ENCODE data around the gene FUS. TPM values are rescaled to one million over a fixed set of nuclear protein-coding genes. Genes with fewer than 3 reads are reported as not detected.

The FUS gene
- total RNA-seq, 1 experiment from 2014 or later: 770 TPM

- no peak for TF ChIP-seq ATF6 (CRISPR knock-in tag; IDR thresholded peaks at IDR 0.05)
- no peak for TF ChIP-seq MYBL2 (CRISPR knock-in tag; IDR thresholded peaks at IDR 0.05)
- TF ChIP-seq FOXK1 (CRISPR knock-in tag; IDR thresholded peaks at IDR 0.05): no peak
- TF ChIP-seq, protein P1, sequence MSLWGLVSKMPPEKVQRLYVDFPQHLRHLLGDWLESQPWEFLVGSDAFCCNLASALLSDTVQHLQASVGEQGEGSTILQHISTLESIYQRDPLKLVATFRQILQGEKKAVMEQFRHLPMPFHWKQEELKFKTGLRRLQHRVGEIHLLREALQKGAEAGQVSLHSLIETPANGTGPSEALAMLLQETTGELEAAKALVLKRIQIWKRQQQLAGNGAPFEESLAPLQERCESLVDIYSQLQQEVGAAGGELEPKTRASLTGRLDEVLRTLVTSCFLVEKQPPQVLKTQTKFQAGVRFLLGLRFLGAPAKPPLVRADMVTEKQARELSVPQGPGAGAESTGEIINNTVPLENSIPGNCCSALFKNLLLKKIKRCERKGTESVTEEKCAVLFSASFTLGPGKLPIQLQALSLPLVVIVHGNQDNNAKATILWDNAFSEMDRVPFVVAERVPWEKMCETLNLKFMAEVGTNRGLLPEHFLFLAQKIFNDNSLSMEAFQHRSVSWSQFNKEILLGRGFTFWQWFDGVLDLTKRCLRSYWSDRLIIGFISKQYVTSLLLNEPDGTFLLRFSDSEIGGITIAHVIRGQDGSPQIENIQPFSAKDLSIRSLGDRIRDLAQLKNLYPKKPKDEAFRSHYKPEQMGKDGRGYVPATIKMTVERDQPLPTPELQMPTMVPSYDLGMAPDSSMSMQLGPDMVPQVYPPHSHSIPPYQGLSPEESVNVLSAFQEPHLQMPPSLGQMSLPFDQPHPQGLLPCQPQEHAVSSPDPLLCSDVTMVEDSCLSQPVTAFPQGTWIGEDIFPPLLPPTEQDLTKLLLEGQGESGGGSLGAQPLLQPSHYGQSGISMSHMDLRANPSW (CRISPR knock-in tag; conservative IDR thresholded peaks at IDR 0.05; ENCODE audit: low read depth): no peak
- no peak for TF ChIP-seq CREB1 (CRISPR knock-in tag; IDR thresholded peaks at IDR 0.05)
- TF ChIP-seq FOXP1 (CRISPR knock-in tag; IDR thresholded peaks at IDR 0.05; ENCODE audit: borderline replicate concordance): 0 out of 2 replicates have a peak, but pooled peaks have one; percentile 9
- TF ChIP-seq CREM (CRISPR knock-in tag; IDR thresholded peaks at IDR 0.05): no peak
- TF ChIP-seq ZSCAN18 (CRISPR knock-in tag; IDR thresholded peaks at IDR 0.05): no peak
- TF ChIP-seq FOXJ3 (CRISPR knock-in tag; IDR thresholded peaks at IDR 0.05; ENCODE audit: borderline replicate concordance): no peak
- TF ChIP-seq GTF2I (CRISPR knock-in tag; conservative IDR thresholded peaks at IDR 0.05): 0 out of 2 replicates have a peak, but pooled peaks have one; percentile 20
- no peak for TF ChIP-seq RORB (CRISPR knock-in tag; IDR thresholded peaks at IDR 0.05)
- peak; percentile 55; the same call in 1 of the 2 replicates for TF ChIP-seq NFE2L1 (CRISPR knock-in tag; IDR thresholded peaks at IDR 0.05)
- TF ChIP-seq PRRX2 (CRISPR knock-in tag; IDR thresholded peaks at IDR 0.05): no peak
- TF ChIP-seq MXD4 (CRISPR knock-in tag; IDR thresholded peaks at IDR 0.05; ENCODE audit: borderline replicate concordance): no peak
- TF ChIP-seq CDX4 (CRISPR knock-in tag; IDR thresholded peaks at IDR 0.05; ENCODE audit: borderline replicate concordance): no peak
- no peak for TF ChIP-seq ZNF232 (CRISPR knock-in tag; IDR thresholded peaks at IDR 0.05)
- peak; percentile 70 for TF ChIP-seq GABPB1 (CRISPR knock-in tag; IDR thresholded peaks at IDR 0.05)
- no peak; the same call in 1 of the 2 replicates for TF ChIP-seq SP1 (CRISPR knock-in tag; conservative IDR thresholded peaks at IDR 0.05)
These were observed 45.1 kb upstream of the FUS start (continued) for GRCh38 chr16:31134625-31135534.

- TF ChIP-seq, protein P2, sequence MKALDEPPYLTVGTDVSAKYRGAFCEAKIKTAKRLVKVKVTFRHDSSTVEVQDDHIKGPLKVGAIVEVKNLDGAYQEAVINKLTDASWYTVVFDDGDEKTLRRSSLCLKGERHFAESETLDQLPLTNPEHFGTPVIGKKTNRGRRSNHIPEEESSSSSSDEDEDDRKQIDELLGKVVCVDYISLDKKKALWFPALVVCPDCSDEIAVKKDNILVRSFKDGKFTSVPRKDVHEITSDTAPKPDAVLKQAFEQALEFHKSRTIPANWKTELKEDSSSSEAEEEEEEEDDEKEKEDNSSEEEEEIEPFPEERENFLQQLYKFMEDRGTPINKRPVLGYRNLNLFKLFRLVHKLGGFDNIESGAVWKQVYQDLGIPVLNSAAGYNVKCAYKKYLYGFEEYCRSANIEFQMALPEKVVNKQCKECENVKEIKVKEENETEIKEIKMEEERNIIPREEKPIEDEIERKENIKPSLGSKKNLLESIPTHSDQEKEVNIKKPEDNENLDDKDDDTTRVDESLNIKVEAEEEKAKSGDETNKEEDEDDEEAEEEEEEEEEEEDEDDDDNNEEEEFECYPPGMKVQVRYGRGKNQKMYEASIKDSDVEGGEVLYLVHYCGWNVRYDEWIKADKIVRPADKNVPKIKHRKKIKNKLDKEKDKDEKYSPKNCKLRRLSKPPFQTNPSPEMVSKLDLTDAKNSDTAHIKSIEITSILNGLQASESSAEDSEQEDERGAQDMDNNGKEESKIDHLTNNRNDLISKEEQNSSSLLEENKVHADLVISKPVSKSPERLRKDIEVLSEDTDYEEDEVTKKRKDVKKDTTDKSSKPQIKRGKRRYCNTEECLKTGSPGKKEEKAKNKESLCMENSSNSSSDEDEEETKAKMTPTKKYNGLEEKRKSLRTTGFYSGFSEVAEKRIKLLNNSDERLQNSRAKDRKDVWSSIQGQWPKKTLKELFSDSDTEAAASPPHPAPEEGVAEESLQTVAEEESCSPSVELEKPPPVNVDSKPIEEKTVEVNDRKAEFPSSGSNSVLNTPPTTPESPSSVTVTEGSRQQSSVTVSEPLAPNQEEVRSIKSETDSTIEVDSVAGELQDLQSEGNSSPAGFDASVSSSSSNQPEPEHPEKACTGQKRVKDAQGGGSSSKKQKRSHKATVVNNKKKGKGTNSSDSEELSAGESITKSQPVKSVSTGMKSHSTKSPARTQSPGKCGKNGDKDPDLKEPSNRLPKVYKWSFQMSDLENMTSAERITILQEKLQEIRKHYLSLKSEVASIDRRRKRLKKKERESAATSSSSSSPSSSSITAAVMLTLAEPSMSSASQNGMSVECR (CRISPR knock-in tag; IDR thresholded peaks at IDR 0.05; ENCODE audit: borderline replicate concordance): no peak
- TF ChIP-seq KAT7 (CRISPR knock-in tag; IDR thresholded peaks at IDR 0.05; ENCODE audit: borderline replicate concordance): no peak
- TF ChIP-seq ATF3 (CRISPR knock-in tag; conservative IDR thresholded peaks at IDR 0.05): no peak
- TF ChIP-seq SP1 (CRISPR knock-in tag; conservative IDR thresholded peaks at IDR 0.05): peak; percentile 31; the same call in 1 of the 2 replicates
- no peaks in the 10 kb centered on the region for H3K9me3 Mint-ChIP-seq
- H3K36me3 Mint-ChIP-seq: peaks cover 27% of the 10 kb centered on the region
- H3K27me3 Mint-ChIP-seq (ENCODE audit: low read depth): no peaks in the 10 kb centered on the region
- H3K4me1 Mint-ChIP-seq: peaks cover 66% of the 10 kb centered on the region
- CTCF ChIA-PET: interaction anchor here (1.0 to 2.0 kb wide), 9 partner anchors 17 to 320 kb away, joined by 3 to 7 read pairs (median 5); partner anchors contain the start of genes HSD3B7 and KAT8
- POLR2A ChIA-PET: interaction anchor here (1.0 to 2.4 kb wide), 6 partner anchors 8 to 318 kb away, joined by 3 to 26 read pairs (median 6); partner anchors contain the start of genes FUS, KAT8, ZNF646 and ZNF668
- peak within 1 kb of the TSS; percentile 98 for H3K27ac Mint-ChIP-seq
- H3K4me3 Mint-ChIP-seq: peak within 1 kb of the TSS; percentile 87
- ATAC-seq (peak; percentile 7), DNase-seq (ENCODE audit: low spot score) (peak; percentile 68)
These were observed 44.2 kb upstream of the FUS start, which contains the start of gene PRSS8 for GRCh38 chr16:31135535-31136286. Gene PRSS8 (minus strand): TSS chr16:31135727. CDS start chr16:31135498, 229 bp downstream.
